Neuronal stem cell (in vitro differentiated cells): ENCODE data around the gene PPP1R2.

Experiments used
- DNase-seq: peaks from one replicate; pipeline ENCODE4 v3.0.0-alpha.2; 2013; ENCODE audit warnings: low spot score
- H2AFZ ChIP-seq: one replicate; pipeline ENCODE4 v1.6.1; 2013; ENCODE audit warnings: mild to moderate bottlenecking, low read length, inconsistent platforms
- H2AK5ac ChIP-seq: 2 replicates; pipeline ENCODE4 v1.6.1; 2013; ENCODE audit warnings: low read depth, mild to moderate bottlenecking, inconsistent platforms, low read length, moderate library complexity, mixed read lengths
- H2BK120ac ChIP-seq: 2 replicates; pipeline ENCODE4 v1.6.1; 2013; ENCODE audit warnings: low read depth, mild to moderate bottlenecking, inconsistent platforms, low read length, moderate library complexity, mixed read lengths
- H2BK12ac ChIP-seq: one replicate; pipeline ENCODE4 v1.6.1; 2013; ENCODE audit warnings: low read length, inconsistent platforms
- H2BK15ac ChIP-seq: 2 replicates; pipeline ENCODE4 v1.6.1; 2013; ENCODE audit warnings: mild to moderate bottlenecking, low read length, inconsistent platforms, mixed read lengths
- H2BK5ac ChIP-seq: one replicate; pipeline ENCODE4 v1.6.1; 2013; ENCODE audit warnings: inconsistent platforms, mild to moderate bottlenecking, low read length, moderate library complexity
- H3K14ac ChIP-seq: one replicate; pipeline ENCODE4 v1.6.1; 2013; ENCODE audit warnings: low read length, inconsistent platforms
- H3K18ac ChIP-seq: 2 replicates; pipeline ENCODE4 v1.6.1; 2013; ENCODE audit warnings: low read length, inconsistent platforms
- H3K23ac ChIP-seq: 2 replicates; pipeline ENCODE4 v1.6.1; 2013; ENCODE audit warnings: low read depth, mild to moderate bottlenecking, mixed read lengths, low read length, inconsistent platforms; ENCODE audit not compliant: poor library complexity
- H3K27ac ChIP-seq: replicated peaks from 3 replicates; pipeline ENCODE4 v1.5.1; 2013; ENCODE audit warnings: low read length, inconsistent platforms
- H3K27me3 ChIP-seq, 3 experiments: 2 replicates each; pipeline ENCODE4 v1.6.1; 2013; ENCODE audit warnings: low read length in 3 of 3, mild to moderate bottlenecking in 2 of 3, inconsistent platforms in 1 of 3, low read depth in 1 of 3, mixed read lengths in 1 of 3, moderate library complexity in 1 of 3; ENCODE audit not compliant: control insufficient read depth in 3 of 3, insufficient read depth in 3 of 3
- H3K36me3 ChIP-seq, 2 donors: replicated peaks in 1 of 2; 2 replicates each; pipeline ENCODE4 v1.6.1; 2013; ENCODE audit warnings: low read length in 2 of 2; ENCODE audit not compliant: control insufficient read depth in 2 of 2, insufficient read depth in 2 of 2
- H3K4ac ChIP-seq: 2 replicates; pipeline ENCODE4 v1.6.1; 2013; ENCODE audit warnings: inconsistent platforms, mild to moderate bottlenecking, low read length, moderate library complexity
- H3K4me1 ChIP-seq, 2 donors: 1 replicate in 1 of 2; 2 replicates in 1 of 2; pipeline ENCODE4 v1.6.1; 2013; ENCODE audit warnings: low read length in 2 of 2, low read depth in 1 of 2; ENCODE audit not compliant: control insufficient read depth in 2 of 2, insufficient read depth in 1 of 2
- H3K4me2 ChIP-seq: one replicate; pipeline ENCODE4 v1.6.1; 2013; ENCODE audit warnings: mild to moderate bottlenecking, low read length, inconsistent platforms; ENCODE audit not compliant: insufficient read depth, poor library complexity, severe bottlenecking
- H3K4me3 ChIP-seq, 2 donors: 2 replicates each; pipeline ENCODE4 v1.5.1; 2013; ENCODE audit warnings: low read length in 2 of 2, mild to moderate bottlenecking in 2 of 2, inconsistent platforms in 1 of 2, moderate library complexity in 1 of 2
- H3K79me1 ChIP-seq: one replicate; pipeline ENCODE4 v1.6.1; 2013; ENCODE audit warnings: low read depth, mild to moderate bottlenecking, inconsistent platforms, low read length, moderate library complexity
- H3K9ac ChIP-seq: one replicate; pipeline ENCODE4 v1.6.1; 2013; ENCODE audit warnings: mild to moderate bottlenecking, low read depth, low read length, inconsistent platforms; ENCODE audit not compliant: poor library complexity
- H3K9me3 ChIP-seq, 2 donors: replicated peaks in 1 of 2; 2 replicates each; pipeline versions ENCODE3 to v1.6.1; 2013; ENCODE audit warnings: low read length in 2 of 2, mild to moderate bottlenecking in 2 of 2, inconsistent platforms in 1 of 2, low read depth in 1 of 2, mixed read lengths in 1 of 2, moderate library complexity in 1 of 2; ENCODE audit not compliant: control insufficient read depth in 2 of 2, insufficient read depth in 1 of 2
- H4K8ac ChIP-seq: one replicate; pipeline ENCODE4 v1.6.1; 2013; ENCODE audit warnings: low read depth, mild to moderate bottlenecking, inconsistent platforms, low read length, moderate library complexity
- H4K91ac ChIP-seq: one replicate; pipeline ENCODE4 v1.6.1; 2013; ENCODE audit warnings: low read length, low read depth, mild to moderate bottlenecking, inconsistent platforms; ENCODE audit not compliant: poor library complexity
- WGBS, 2 donors: extraction: QIAGEN DNeasy Blood & Tissue Kit; methylation state at CpG; one replicate each; pipeline ENCODE4 v1.1.7; 2013; ENCODE audit warnings: missing lambda C conversion rate in 2 of 2, mixed read lengths in 1 of 2; ENCODE audit not compliant: insufficient read length in 2 of 2, insufficient replicate concordance in 1 of 2; ENCODE audit errors: extremely low coverage in 2 of 2; 5-methylcytosine and 5-hydroxymethylcytosine counted together

The PPP1R2 gene

GRCh38 chr3:195558602-195559001, 15.5 kb upstream of the PPP1R2 start:
- no peak for DNase-seq
- H2BK120ac ChIP-seq = no peak overlapping the region
- H3K14ac ChIP-seq = no peak overlapping the region
- no peaks in the 10 kb centered on the region for H3K36me3 ChIP-seq
- no peaks in the 10 kb centered on the region for H3K27me3 ChIP-seq
- no peaks in the 10 kb centered on the region for H3K9me3 ChIP-seq
- no CpG with 5 or more reads among the region's 3 CpGs for WGBS, 2 donors
- H3K9ac ChIP-seq = no peak overlapping the region
- H3K18ac ChIP-seq = no peak overlapping the region
- H3K4me1 ChIP-seq = no peaks in the 10 kb centered on the region
- H3K27ac ChIP-seq = no peak overlapping the region
- no peak overlapping the region for H2BK15ac ChIP-seq
- H3K23ac ChIP-seq = no peak overlapping the region
- no peaks in the 10 kb centered on the region for H3K79me1 ChIP-seq
- no peak overlapping the region for H2BK12ac ChIP-seq
- H3K4ac ChIP-seq = no peak overlapping the region
- no peak overlapping the region for H4K8ac ChIP-seq
- no peak overlapping the region for H3K4me3 ChIP-seq
- H3K4me2 ChIP-seq = no peak overlapping the region
- no peak overlapping the region for H2BK5ac ChIP-seq
- no peak overlapping the region for H4K91ac ChIP-seq
- H2AFZ ChIP-seq = no peak overlapping the region
- H2AK5ac ChIP-seq = no peak overlapping the region

- H3K79me1 ChIP-seq = no peaks in the 10 kb centered on the region
- H3K23ac ChIP-seq = no peak overlapping the region
- no peak overlapping the region for H2BK5ac ChIP-seq
- no peak overlapping the region for H3K4me2 ChIP-seq
- no peak overlapping the region for H3K4ac ChIP-seq
- H2AFZ ChIP-seq = no peak overlapping the region
- no peaks in the 10 kb centered on the region for H3K9me3 ChIP-seq
- H3K27me3 ChIP-seq = no peaks in the 10 kb centered on the region
- no peak overlapping the region for H2AK5ac ChIP-seq
- WGBS, 2 donors = no CpG with 5 or more reads among the region's 4 CpGs
- H4K8ac ChIP-seq = no peak overlapping the region
- no peak overlapping the region for H3K9ac ChIP-seq
- no peaks in the 10 kb centered on the region for H3K36me3 ChIP-seq
- no peak for DNase-seq
- no peak overlapping the region for H3K14ac ChIP-seq
- H3K4me1 ChIP-seq = no peaks in the 10 kb centered on the region
- no peak overlapping the region for H3K27ac ChIP-seq
- H2BK120ac ChIP-seq = no peak overlapping the region
- no peak overlapping the region for H3K18ac ChIP-seq
- H3K4me3 ChIP-seq = no peak overlapping the region
- no peak overlapping the region for H4K91ac ChIP-seq
- no peak overlapping the region for H2BK15ac ChIP-seq
- H2BK12ac ChIP-seq = no peak overlapping the region
Measured at GRCh38 chr3:195557322-195557721, 14.2 kb upstream of the PPP1R2 start.

GRCh38 chr3:195556390-195556789, 13.3 kb upstream of the PPP1R2 start:
- no peaks in the 10 kb centered on the region for H3K79me1 ChIP-seq
- no CpG with 5 or more reads among the region's 10 CpGs for WGBS, 2 donors
- no peak for DNase-seq

GRCh38 chr3:195555110-195555509, 12.0 kb upstream of the PPP1R2 start:
- Histone ChIP-seq H3K27ac (no peak overlapping the region), H3K4me1 (no peaks in the 10 kb centered on the region), H3K36me3 (no peaks in the 10 kb centered on the region), H3K14ac (no peak overlapping the region), H2BK5ac (no peak overlapping the region), H3K9ac (no peak overlapping the region), H2AK5ac (no peak overlapping the region), H2BK12ac (no peak overlapping the region), H4K91ac (no peak overlapping the region), H2BK15ac (no peak overlapping the region), H4K8ac (no peak overlapping the region), H3K4ac (no peak overlapping the region), H3K27me3 (peaks cover 0 to 3% (median 0%) of the 10 kb centered on the region in 3 experiments), H3K4me2 (no peak overlapping the region), H3K4me3 (no peak overlapping the region), H3K23ac (no peak overlapping the region), H3K79me1 (no peaks in the 10 kb centered on the region), H2BK120ac (no peak overlapping the region), H2AFZ (no peak overlapping the region), H3K9me3 (no peaks in the 10 kb centered on the region), H3K18ac (no peak overlapping the region)
- no CpG with 5 or more reads among the region's 8 CpGs for WGBS, 2 donors
- no peak for DNase-seq

More at GRCh38 chr3:195556390-195556789, 13.3 kb upstream of the PPP1R2 start:
- Histone ChIP-seq H3K9me3 (no peaks in the 10 kb centered on the region), H3K14ac (no peak overlapping the region), H2AK5ac (no peak overlapping the region), H3K18ac (no peak overlapping the region), H3K4ac (no peak overlapping the region), H3K4me3 (no peak overlapping the region), H4K91ac (no peak overlapping the region), H3K4me1 (no peaks in the 10 kb centered on the region), H3K27ac (no peak overlapping the region), H3K36me3 (no peaks in the 10 kb centered on the region), H3K9ac (no peak overlapping the region), H2BK12ac (no peak overlapping the region), H2BK120ac (no peak overlapping the region), H3K27me3 (no peaks in the 10 kb centered on the region), H2AFZ (no peak overlapping the region), H2BK5ac (no peak overlapping the region), H2BK15ac (no peak overlapping the region), H3K4me2 (no peak overlapping the region), H4K8ac (no peak overlapping the region), H3K23ac (no peak overlapping the region)
